H1 (cell line): Measurements from ENCODE around the gene IST1. TPM values are rescaled to one million over a fixed set of nuclear protein-coding genes. Genes with fewer than 3 reads are reported as not detected.
A peak's percentile ranks its signal among the peaks of the same experiment; 100 is the strongest.

Experiments
- CTCF ChIA-PET: fragments of 300-600 bp; sonication (Branson Sonifier 250); formaldehyde crosslinking; loops from one replicate; lab custom pipeline; 2021; ENCODE audit not compliant: partially characterized antibody; lab: Charles Lee
- POLR2A ChIA-PET: fragments of 300-600 bp; sonication (Branson Sonifier 250); formaldehyde crosslinking; loops from one replicate; lab custom pipeline; 2021; ENCODE audit warnings: inconsistent platforms; ENCODE audit not compliant: partially characterized antibody; lab: Charles Lee
- DNase-seq, 2 experiments: peaks; one replicate each; pipeline versions ENCODE4 v3.0.0 to v3.0.0-alpha.2; 2010 to 2022; ENCODE audit warnings: low spot score in 2 of 2, low read depth in 1 of 2, mixed read lengths in 1 of 2
- FAIRE-seq: peaks from 2 replicates; lab custom pipeline; 2011; peaks lifted over from hg19 to GRCh38; lab: Jason Lieb, UNC
- H2AFZ ChIP-seq: 2 replicates; pipeline ENCODE4 v1.8.1; 2012; ENCODE audit warnings: low read length, inconsistent platforms
- H2AK5ac ChIP-seq: 2 replicates; pipeline ENCODE4 v1.6.1; 2013; ENCODE audit warnings: low read depth, low read length
- H2BK120ac ChIP-seq: replicated peaks from 2 replicates; pipeline ENCODE3; 2013; ENCODE audit warnings: low read depth, low read length, inconsistent platforms
- H2BK12ac ChIP-seq: 2 replicates; pipeline ENCODE4 v1.6.1; 2013; ENCODE audit warnings: low read depth, low read length
- H2BK15ac ChIP-seq: 2 replicates; pipeline ENCODE4 v1.6.1; 2013; ENCODE audit warnings: low read length
- H2BK20ac ChIP-seq: 2 replicates; pipeline ENCODE4 v1.6.1; 2013; ENCODE audit warnings: low read length
- H2BK5ac ChIP-seq: 2 replicates; pipeline ENCODE4 v1.6.1; 2013; ENCODE audit warnings: low read depth, low read length
- H3K14ac ChIP-seq: 2 replicates; pipeline ENCODE4 v1.6.1; 2013; ENCODE audit warnings: inconsistent platforms; ENCODE audit not compliant: insufficient read length
- H3K18ac ChIP-seq: 2 replicates; pipeline ENCODE4 v1.6.1; 2013; ENCODE audit warnings: low read length; ENCODE audit errors: extremely low read depth
- H3K23ac ChIP-seq: 2 replicates; pipeline ENCODE4 v1.6.1; 2013; ENCODE audit warnings: inconsistent platforms; ENCODE audit not compliant: insufficient read length
- H3K23me2 ChIP-seq: 2 replicates; pipeline ENCODE4 v1.6.1; 2013; ENCODE audit warnings: low read depth, low read length
- H3K27ac ChIP-seq: 2 replicates; pipeline ENCODE4 v1.6.1; 2011; ENCODE audit warnings: low read depth, low read length, inconsistent platforms
- H3K27me3 ChIP-seq, 4 experiments: replicated peaks in 1 of 4; 1 replicate in 1 of 4; 2 replicates in 3 of 4; pipeline versions ENCODE4 v1.6.1 to v1.8.1; 2011 to 2013; ENCODE audit warnings: low read length in 3 of 4, mild to moderate bottlenecking in 3 of 4, inconsistent platforms in 2 of 4, mixed read lengths in 2 of 4, moderate library complexity in 1 of 4; ENCODE audit not compliant: control insufficient read depth in 3 of 4, insufficient read depth in 3 of 4; ENCODE audit errors: extremely low read depth in 1 of 4
- H3K36me3 ChIP-seq, 4 experiments: 2 replicates each; pipeline versions ENCODE4 v1.6.1 to v1.8.1; 2011 to 2013; ENCODE audit warnings: mild to moderate bottlenecking in 4 of 4, low read length in 3 of 4, moderate library complexity in 2 of 4, control low read depth in 1 of 4, inconsistent platforms in 1 of 4; ENCODE audit not compliant: insufficient read depth in 4 of 4, control insufficient read depth in 2 of 4
- H3K4ac ChIP-seq: replicated peaks from 2 replicates; pipeline ENCODE3; 2013; ENCODE audit warnings: low read length, low read depth, mixed read lengths, inconsistent platforms; ENCODE audit not compliant: insufficient read length
- H3K4me1 ChIP-seq, 4 experiments: replicated peaks in 1 of 4; 1 replicate in 1 of 4; 2 replicates in 3 of 4; pipeline versions ENCODE4 v1.6.1 to v1.8.1; 2011 to 2013; ENCODE audit warnings: low read length in 3 of 4, inconsistent platforms in 2 of 4, mixed read lengths in 1 of 4; ENCODE audit not compliant: insufficient read depth in 4 of 4, control insufficient read depth in 3 of 4
- H3K4me2 ChIP-seq, 2 experiments: 2 replicates each; pipeline versions ENCODE4 v1.6.1 to v1.8.1; 2011 to 2013; ENCODE audit warnings: low read depth in 2 of 2, low read length in 2 of 2, control low read depth in 1 of 2, inconsistent platforms in 1 of 2, mild to moderate bottlenecking in 1 of 2; ENCODE audit not compliant: insufficient read depth in 1 of 2
- H3K4me3 ChIP-seq, 4 experiments: fragments of 200-600, 300-600 bp in 1 of 4; sonication (generic), shearing (Covaris generic), sonication (Bioruptor Twin) in 1 of 4; 2 replicates each; pipeline versions ENCODE4 v1.5.1 to v1.8.1; 2011 to 2016; ENCODE audit warnings: low read length in 4 of 4, low read depth in 3 of 4, control low read depth in 2 of 4, inconsistent platforms in 2 of 4, mild to moderate bottlenecking in 2 of 4, mixed read lengths in 1 of 4, moderate library complexity in 1 of 4; ENCODE audit not compliant: insufficient read depth in 2 of 4; ENCODE audit errors: extremely low read depth in 1 of 4
- H3K56ac ChIP-seq: replicated peaks from 2 replicates; pipeline ENCODE3; 2013; ENCODE audit warnings: low read depth, mild to moderate bottlenecking, mixed read lengths, low read length, inconsistent platforms; ENCODE audit not compliant: insufficient read length
- H3K79me1 ChIP-seq: 2 replicates; pipeline ENCODE4 v1.6.1; 2013; ENCODE audit warnings: low read depth, low read length, control low read depth
- H3K79me2 ChIP-seq, 2 experiments: 2 replicates each; pipeline versions ENCODE4 v1.6.1 to v1.8.1; 2012 to 2013; ENCODE audit warnings: low read length in 2 of 2, mild to moderate bottlenecking in 2 of 2, inconsistent platforms in 1 of 2; ENCODE audit not compliant: insufficient read depth in 2 of 2, control insufficient read depth in 1 of 2
- H3K9ac ChIP-seq, 4 experiments: replicated peaks in 1 of 4; 1 replicate in 1 of 4; 2 replicates in 3 of 4; pipeline versions ENCODE4 v1.6.1 to v1.8.1; 2011 to 2013; ENCODE audit warnings: low read depth in 3 of 4, low read length in 3 of 4, control low read depth in 2 of 4, mild to moderate bottlenecking in 2 of 4, moderate library complexity in 2 of 4, inconsistent platforms in 1 of 4; ENCODE audit errors: extremely low read depth in 1 of 4
- H3K9me3 ChIP-seq, 2 experiments: 2 replicates each; pipeline versions ENCODE4 v1.6.1 to v1.8.1; 2012 to 2013; ENCODE audit warnings: mild to moderate bottlenecking in 2 of 2, moderate library complexity in 2 of 2, control low read depth in 1 of 2, inconsistent platforms in 1 of 2, low read depth in 1 of 2, low read length in 1 of 2, mixed read lengths in 1 of 2; ENCODE audit not compliant: insufficient read depth in 2 of 2
- H4K20me1 ChIP-seq, 2 experiments: replicated peaks in 1 of 2; 2 replicates each; pipeline versions ENCODE3 to v1.8.1; 2011 to 2013; ENCODE audit warnings: inconsistent platforms in 2 of 2, low read length in 2 of 2, mild to moderate bottlenecking in 1 of 2; ENCODE audit not compliant: insufficient read depth in 2 of 2, control insufficient read depth in 1 of 2
- H4K5ac ChIP-seq: 2 replicates; pipeline ENCODE4 v1.6.1; 2013; ENCODE audit warnings: low read length, low read depth, mixed read lengths, inconsistent platforms; ENCODE audit not compliant: insufficient read length
- H4K8ac ChIP-seq: 2 replicates; pipeline ENCODE4 v1.8.0; 2013; ENCODE audit warnings: mild to moderate bottlenecking, moderate library complexity, low read length, inconsistent platforms; ENCODE audit not compliant: insufficient read depth; ENCODE audit errors: extremely low read depth
- H4K91ac ChIP-seq: replicated peaks from 2 replicates; pipeline ENCODE3; 2013; ENCODE audit warnings: low read length, mixed read lengths, inconsistent platforms; ENCODE audit not compliant: insufficient read length
- ASH2L ChIP-seq: fragments of 200-600, 300-600 bp; sonication (generic); IDR thresholded peaks from one replicate; pipeline ENCODE4 v1.7.1; 2017; ENCODE audit warnings: low read length
- BACH1 ChIP-seq: IDR thresholded peaks from 2 replicates; pipeline ENCODE4 v1.6.1; 2012; ENCODE audit warnings: low read length, improper control_type of control experiment
- CBX8 ChIP-seq: fragments of 300-800, 300-1000 bp; sonication (generic); IDR thresholded peaks from 2 replicates; pipeline ENCODE4 v1.7.1; 2016; ENCODE audit warnings: low read depth, low read length, borderline replicate concordance
- CEBPB ChIP-seq: IDR thresholded peaks from 2 replicates; pipeline ENCODE4 v1.6.1; 2012; ENCODE audit warnings: low read depth, low read length
- CREB1 ChIP-seq: IDR thresholded peaks from 2 replicates; pipeline ENCODE4 v1.6.1; 2012; ENCODE audit warnings: inconsistent platforms
- EGR1 ChIP-seq: IDR thresholded peaks from 2 replicates; pipeline ENCODE4 v1.6.1; 2011; ENCODE audit warnings: low read depth, low read length, borderline replicate concordance
- JUN ChIP-seq: IDR thresholded peaks from 2 replicates; pipeline ENCODE4 v1.6.1; 2011; ENCODE audit warnings: low read depth, mild to moderate bottlenecking, improper control_type of control experiment, low read length
- POLR2A ChIP-seq, 2 experiments: IDR thresholded peaks; 1 replicate in 1 of 2; 2 replicates in 1 of 2; pipeline ENCODE4 v1.6.1; 2011; ENCODE audit warnings: low read depth in 2 of 2, low read length in 2 of 2, mild to moderate bottlenecking in 2 of 2; ENCODE audit errors: control extremely low read depth in 1 of 2
- SIN3A ChIP-seq, 2 experiments: IDR thresholded peaks in 1 of 2; conservative IDR thresholded peaks in 1 of 2; 2 replicates each; pipeline ENCODE4 v1.6.1; 2011 to 2012; ENCODE audit warnings: low read length in 2 of 2, improper control_type of control experiment in 1 of 2, low read depth in 1 of 2, mild to moderate bottlenecking in 1 of 2
- SP4 ChIP-seq: IDR thresholded peaks from 2 replicates; pipeline ENCODE4 v1.6.1; 2012; ENCODE audit warnings: low read length, inconsistent platforms
- SRF ChIP-seq: IDR thresholded peaks from 2 replicates; pipeline ENCODE4 v1.6.1; 2011; ENCODE audit warnings: mild to moderate bottlenecking, low read depth, low read length, moderate library complexity
- SUZ12 ChIP-seq: fragments of 200-600 bp; sonication (generic); IDR thresholded peaks from 2 replicates; pipeline ENCODE4 v1.6.1; 2012; ENCODE audit warnings: mild to moderate bottlenecking, inconsistent platforms, low read length, moderate library complexity, mixed read lengths
- TBP ChIP-seq: IDR thresholded peaks from 2 replicates; pipeline ENCODE4 v1.6.1; 2011; ENCODE audit warnings: low read depth, low read length, improper control_type of control experiment
- TCF12 ChIP-seq: IDR thresholded peaks from 2 replicates; pipeline ENCODE4 v1.6.1; 2011; ENCODE audit warnings: low read depth, mild to moderate bottlenecking, low read length
- WGBS, 2 experiments: shearing (Covaris generic) in 1 of 2; methylation state at CpG; one replicate each; pipeline versions ENCODE4 v1.1.6 to v1.1.7; 2013 to 2015; ENCODE audit warnings: low lambda C conversion rate in 2 of 2, mixed read lengths in 2 of 2, inconsistent platforms in 1 of 2, low coverage in 1 of 2, missing lambda C conversion rate in 1 of 2; ENCODE audit not compliant: insufficient replicate concordance in 2 of 2, insufficient coverage in 1 of 2, insufficient read length in 1 of 2; ENCODE audit errors: extremely low coverage in 1 of 2, missing lambda C conversion rate in 1 of 2; 5-methylcytosine and 5-hydroxymethylcytosine counted together
- polyA plus RNA-seq, 7 experiments: library from polyadenylated mRNA; depleted of rRNA in 3 of 7; stranded (reverse) in 5 of 7; unstranded in 2 of 7; fragments of >200 nt in 5 of 7; fragments of 200-250 nt in 2 of 7; gene quantifications; 1 replicate in 5 of 7; 2 replicates in 1 of 7; 4 replicates in 1 of 7; pipeline versions ENCODE4 v1.2.1 to v1.2.3, GENCODE V29; 2011 to 2013; ENCODE audit warnings: missing spikeins in 2 of 7, mixed read lengths in 2 of 7
- total RNA-seq: library from RNA; stranded (reverse); fragmentation: NEBNext Ultra II Directional; extraction: Animal tissue kit (Norgen Biotek cat#: 25700); gene quantifications from 2 replicates; pipeline ENCODE4 v1.2.1, GENCODE V29; 2021
- TF ChIP-seq, protein P1 (sequence below): IDR thresholded peaks from 2 replicates; pipeline ENCODE4 v1.6.1; 2012; ENCODE audit warnings: inconsistent platforms

Gene IST1
- total and polyA plus RNA-seq, 2 of the 8 experiments (the other 6 are each of a cell fraction or from before 2014, with no cell fraction given): 190 to 248 TPM

DNA sequence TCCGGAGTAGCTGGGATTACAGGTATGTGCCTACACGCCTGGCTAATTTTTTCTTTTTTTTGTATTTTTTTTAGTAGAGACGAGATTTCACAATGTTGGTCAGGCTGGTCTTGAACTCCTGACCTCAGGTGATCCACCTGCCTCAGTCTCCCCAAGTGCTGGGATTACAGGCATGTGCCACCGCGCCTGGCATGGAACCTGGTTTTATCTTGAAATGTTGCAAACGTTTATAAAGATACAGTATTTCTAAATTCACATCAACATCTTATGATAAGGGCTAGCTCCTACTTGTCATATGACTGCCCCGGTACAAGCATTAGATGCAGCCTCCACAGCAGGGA is 1.5 kb upstream of the IST1 start:
- H3K14ac ChIP-seq: no peak overlapping the region
- H2BK20ac ChIP-seq: no peak overlapping the region
- no peak overlapping the region for H4K91ac ChIP-seq
- peak overlapping the region; percentile 23 for H3K4ac ChIP-seq
- H3K79me1 ChIP-seq: no peaks in the 10 kb centered on the region
- peaks cover 10% of the 10 kb centered on the region; the same call in 1 of the 2 replicates for H3K23me2 ChIP-seq
- H3K27me3 ChIP-seq: no peaks in the 10 kb centered on the region
- peaks cover 26 to 36% of the 10 kb centered on the region in 2 experiments for H3K79me2 ChIP-seq
- DNase-seq: no peak
- peaks cover 0 to 4% (median 0%) of the 10 kb centered on the region in 4 experiments; a peak in 1 of 7 replicates for H3K4me1 ChIP-seq
- H3K27ac ChIP-seq: no peak overlapping the region
- POLR2A ChIA-PET: interaction anchor here (1.0 to 5.8 kb wide), 7 partner anchors 9 to 199 kb away, joined by 3 to 70 read pairs (median 7); partner anchors contain the start of genes AP1G1, DHX38, TXNL4B and ZNF821
- no peak overlapping the region for H2AFZ ChIP-seq
- CTCF ChIA-PET: interaction anchor here (0.6 to 4.4 kb wide), 4 partner anchors 11 to 25 kb away, joined by 3 to 25 read pairs (median 3); partner anchors contain the start of gene ZNF821
- no peaks in the 10 kb centered on the region for H3K9me3 ChIP-seq
- no peak overlapping the region for H2BK12ac ChIP-seq
- H4K5ac ChIP-seq: no peak overlapping the region
- peaks cover 0 to 2% of the 10 kb centered on the region in 2 experiments for H4K20me1 ChIP-seq
- H2AK5ac ChIP-seq: no peak overlapping the region
- H3K56ac ChIP-seq: no peak overlapping the region
- H2BK15ac ChIP-seq: no peak overlapping the region
- H2BK5ac ChIP-seq: peak overlapping the region; percentile 99; the same call in 1 of the 2 replicates
- H3K4me3 ChIP-seq: peak overlapping the region; percentile 90 to 95 (median 94); a peak in 7 of 8 replicates
- no peak for FAIRE-seq
- no peak overlapping the region for H3K18ac ChIP-seq
- no peak overlapping the region; the same call in 1 of the 2 replicates for H4K8ac ChIP-seq
- H3K36me3 ChIP-seq: peaks cover 0 to 6% (median 0%) of the 10 kb centered on the region in 4 experiments; a peak in 1 of 8 replicates
- peak overlapping the region; percentile 73 to 87 for H3K4me2 ChIP-seq
- peak overlapping the region; percentile 64 for H2BK120ac ChIP-seq
- WGBS, 2 experiments: 65% methylated on average over 7 of the region's 7 CpGs; no CpG with 5 or more reads in 1 of the 2 experiments
- H3K23ac ChIP-seq: no peak overlapping the region
- peak overlapping the region in 1 of 4 experiments; percentile 84; a peak in 2 of 7 replicates for H3K9ac ChIP-seq
- no peak for TF ChIP-seq SRF
- TF ChIP-seq JUN: no peak
- no peak for TF ChIP-seq TCF12
- no peak for TF ChIP-seq POLR2A (IDR thresholded peaks at IDR 0.05; ENCODE audit: control extremely low read depth in 1 of 2, low read depth in 2 of 2, low read length in 2 of 2)
- no peak for TF ChIP-seq SUZ12
- TF ChIP-seq, protein P1, sequence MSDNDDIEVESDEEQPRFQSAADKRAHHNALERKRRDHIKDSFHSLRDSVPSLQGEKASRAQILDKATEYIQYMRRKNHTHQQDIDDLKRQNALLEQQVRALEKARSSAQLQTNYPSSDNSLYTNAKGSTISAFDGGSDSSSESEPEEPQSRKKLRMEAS: no peak
- TF ChIP-seq SIN3A (conservative IDR thresholded peaks at IDR 0.05 in 1 of 2, IDR thresholded peaks at IDR 0.05 in 1 of 2; ENCODE audit: low read depth in 1 of 2, low read length in 2 of 2): no peak
- TF ChIP-seq TBP: no peak
- no peak for TF ChIP-seq SP4
- TF ChIP-seq BACH1: no peak
- TF ChIP-seq CEBPB: no peak
- TF ChIP-seq CREB1: no peak
- TF ChIP-seq EGR1: no peak
- TF ChIP-seq CBX8: no peak
- TF ChIP-seq ASH2L: no peak
